ENCODE results near the gene OLA1.

Gene OLA1

DNA sequence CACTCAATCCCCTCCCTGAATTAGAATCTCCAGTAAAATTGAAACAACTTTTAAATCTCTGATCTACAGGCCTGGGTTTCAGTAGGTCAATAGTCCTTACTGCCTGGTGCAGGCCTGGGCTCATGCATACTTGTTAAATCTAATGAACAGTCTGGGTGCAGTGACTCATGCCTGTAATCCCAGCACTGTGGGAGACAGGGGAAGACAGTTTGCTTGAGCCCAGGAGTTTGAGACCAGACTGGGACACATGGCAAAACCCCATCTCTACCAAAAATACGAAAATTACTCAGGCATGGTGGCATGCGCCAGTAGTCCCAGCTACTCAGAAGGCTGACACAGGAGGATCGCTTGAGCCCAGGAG is 188.5 kb downstream of the OLA1 start:
- H3K27me3 ChIP-seq (ENCODE audit: control insufficient read depth, low read length), result peaks cover 6% of the 10 kb centered on the region
- no peak overlapping the region for H3K4me2 ChIP-seq (ENCODE audit: low read length)

GRCh38 chr2:174059178-174059883 is 189.0 kb downstream of the OLA1 start:
- no peaks in the 10 kb centered on the region for H3K36me3 ChIP-seq (ENCODE audit: control insufficient read depth, low read length)
- H3K9me2 ChIP-seq (replicated peaks; ENCODE audit: control insufficient read depth, low read length), result no peaks in the 10 kb centered on the region
- H3K4me1 ChIP-seq (ENCODE audit: control insufficient read depth, low read length), result no peaks in the 10 kb centered on the region
- H4K20me1 ChIP-seq (ENCODE audit: control insufficient read depth, insufficient read depth, low read depth, low read length), result no peaks in the 10 kb centered on the region
- no peaks in the 10 kb centered on the region; the same call in 1 of the 2 replicates for H3K9me3 ChIP-seq (ENCODE audit: control insufficient read depth, insufficient read depth, low read length)
- peaks cover 6% of the 10 kb centered on the region for H3K27me3 ChIP-seq (ENCODE audit: control insufficient read depth, low read length)
- TF ChIP-seq EZH2phosphoT487 (IDR thresholded peaks at IDR 0.05; ENCODE audit: borderline replicate concordance, low read length), result no peak
- TF ChIP-seq, protein P1, sequence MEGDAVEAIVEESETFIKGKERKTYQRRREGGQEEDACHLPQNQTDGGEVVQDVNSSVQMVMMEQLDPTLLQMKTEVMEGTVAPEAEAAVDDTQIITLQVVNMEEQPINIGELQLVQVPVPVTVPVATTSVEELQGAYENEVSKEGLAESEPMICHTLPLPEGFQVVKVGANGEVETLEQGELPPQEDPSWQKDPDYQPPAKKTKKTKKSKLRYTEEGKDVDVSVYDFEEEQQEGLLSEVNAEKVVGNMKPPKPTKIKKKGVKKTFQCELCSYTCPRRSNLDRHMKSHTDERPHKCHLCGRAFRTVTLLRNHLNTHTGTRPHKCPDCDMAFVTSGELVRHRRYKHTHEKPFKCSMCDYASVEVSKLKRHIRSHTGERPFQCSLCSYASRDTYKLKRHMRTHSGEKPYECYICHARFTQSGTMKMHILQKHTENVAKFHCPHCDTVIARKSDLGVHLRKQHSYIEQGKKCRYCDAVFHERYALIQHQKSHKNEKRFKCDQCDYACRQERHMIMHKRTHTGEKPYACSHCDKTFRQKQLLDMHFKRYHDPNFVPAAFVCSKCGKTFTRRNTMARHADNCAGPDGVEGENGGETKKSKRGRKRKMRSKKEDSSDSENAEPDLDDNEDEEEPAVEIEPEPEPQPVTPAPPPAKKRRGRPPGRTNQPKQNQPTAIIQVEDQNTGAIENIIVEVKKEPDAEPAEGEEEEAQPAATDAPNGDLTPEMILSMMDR (IDR thresholded peaks at IDR 0.05; ENCODE audit: low read depth, low read length, poor library complexity, severe bottlenecking), result no peak
- H3F3A ChIP-seq (ENCODE audit: control insufficient read depth, insufficient read depth), result no peaks in the 10 kb centered on the region
- no peak overlapping the region for H3K27ac ChIP-seq (ENCODE audit: low read depth, low read length)
- H3K4me3 ChIP-seq (ENCODE audit: low read length), result no peak overlapping the region
- H3K4me2 ChIP-seq (ENCODE audit: low read length), result no peak overlapping the region
- H3K79me2 ChIP-seq (ENCODE audit: control insufficient read depth, low read length), result no peaks in the 10 kb centered on the region

More for the DNA sequence above, 188.5 kb downstream of the OLA1 start:
- no peaks in the 10 kb centered on the region for H3K36me3 ChIP-seq (ENCODE audit: control insufficient read depth, low read length)
- H3K9me3 ChIP-seq (ENCODE audit: control insufficient read depth, insufficient read depth, low read length), result no peaks in the 10 kb centered on the region; the same call in 1 of the 2 replicates
- no peaks in the 10 kb centered on the region for H3K4me1 ChIP-seq (ENCODE audit: control insufficient read depth, low read length)
- H3K9me2 ChIP-seq (replicated peaks; ENCODE audit: control insufficient read depth, low read length), result no peaks in the 10 kb centered on the region
- no peak overlapping the region for H3K4me3 ChIP-seq (ENCODE audit: low read length)
- H3K27ac ChIP-seq (ENCODE audit: low read depth, low read length), result no peak overlapping the region
- H3F3A ChIP-seq (ENCODE audit: control insufficient read depth, insufficient read depth), result no peaks in the 10 kb centered on the region
- no peaks in the 10 kb centered on the region for H4K20me1 ChIP-seq (ENCODE audit: control insufficient read depth, insufficient read depth, low read depth, low read length)
- TF ChIP-seq, protein P1 (IDR thresholded peaks at IDR 0.05; ENCODE audit: low read depth, low read length, poor library complexity, severe bottlenecking), result no peak
- H3K79me2 ChIP-seq (ENCODE audit: control insufficient read depth, low read length), result no peaks in the 10 kb centered on the region

GRCh38 chr2:174058456-174058855 is 189.9 kb downstream of the OLA1 start:
- no peak for TF ChIP-seq EZH2phosphoT487 (IDR thresholded peaks at IDR 0.05; ENCODE audit: borderline replicate concordance, low read length)
- TF ChIP-seq, protein P1 (IDR thresholded peaks at IDR 0.05; ENCODE audit: low read depth, low read length, poor library complexity, severe bottlenecking), result no peak
- H4K20me1 ChIP-seq (ENCODE audit: control insufficient read depth, insufficient read depth, low read depth, low read length), result no peaks in the 10 kb centered on the region
- H3K4me1 ChIP-seq (ENCODE audit: control insufficient read depth, low read length), result no peaks in the 10 kb centered on the region

More at GRCh38 chr2:174058456-174058855, 189.9 kb downstream of the OLA1 start:
- Histone ChIP-seq H3K27me3 (ENCODE audit: control insufficient read depth, low read length) (peaks cover 6% of the 10 kb centered on the region), H3K79me2 (ENCODE audit: control insufficient read depth, low read length) (no peaks in the 10 kb centered on the region), H3K9me2 (replicated peaks; ENCODE audit: control insufficient read depth, low read length) (no peaks in the 10 kb centered on the region), H3K4me2 (ENCODE audit: low read length) (no peak overlapping the region), H3F3A (ENCODE audit: control insufficient read depth, insufficient read depth) (no peaks in the 10 kb centered on the region), H3K27ac (ENCODE audit: low read depth, low read length) (no peak overlapping the region), H3K36me3 (ENCODE audit: control insufficient read depth, low read length) (no peaks in the 10 kb centered on the region), H3K4me3 (ENCODE audit: low read length) (no peak overlapping the region), H3K9me3 (ENCODE audit: control insufficient read depth, insufficient read depth, low read length) (no peaks in the 10 kb centered on the region; the same call in 1 of the 2 replicates)
